Stimulated activated CD8-positive, alpha-beta memory T cell treated with anti-CD3 and anti-CD28 coated beads, Interleukin-7, amount 100 ng/mL, for 4 hours (primary cell): Measurements from ENCODE around the gene ZNF638.

ENCODE experiments used
- DNase-seq, 2 donors: peaks; one replicate each; pipeline ENCODE4 v3.0.0-alpha.2; 2020; ENCODE audit warnings: low read depth in 2 of 2

The ZNF638 gene

GRCh38 chr2:71332435-71332796 is 834 bp downstream of the ZNF638 start:
- DNase-seq: no peak

GRCh38 chr2:71333619-71334018 is 2.0 kb downstream of the ZNF638 start:
- DNase-seq: no peak

- DNase-seq: no peak
Measured at GRCh38 chr2:71336384-71336783, 4.8 kb downstream of the ZNF638 start.

GRCh38 chr2:71336802-71337201 is 5.2 kb downstream of the ZNF638 start:
- no peak for DNase-seq

GRCh38 chr2:71337776-71338175 is 6.2 kb downstream of the ZNF638 start:
- DNase-seq: no peak

- DNase-seq: no peak
Measured at GRCh38 chr2:71339685-71340084, 8.1 kb downstream of the ZNF638 start.

- DNase-seq: no peak
Measured at GRCh38 chr2:71340176-71340575, 8.6 kb downstream of the ZNF638 start.

GRCh38 chr2:71341645-71342044 is 10.1 kb downstream of the ZNF638 start:
- DNase-seq: no peak

GRCh38 chr2:71346065-71346464 is 14.5 kb downstream of the ZNF638 start:
- no peak for DNase-seq

GRCh38 chr2:71347517-71347916 is 15.9 kb downstream of the ZNF638 start:
- DNase-seq: no peak

- DNase-seq: no peak
Measured at GRCh38 chr2:71348302-71348701, 16.7 kb downstream of the ZNF638 start.

GRCh38 chr2:71353248-71353647 is 21.7 kb downstream of the ZNF638 start:
- DNase-seq: no peak

- no peak for DNase-seq
Measured at GRCh38 chr2:71358931-71359671, 27.5 kb downstream of the ZNF638 start.

GRCh38 chr2:71360434-71360975 is 28.9 kb downstream of the ZNF638 start:
- DNase-seq: no peak

- no peak for DNase-seq
Measured at GRCh38 chr2:71361631-71362030, 30.0 kb downstream of the ZNF638 start.

- no peak for DNase-seq
Measured at GRCh38 chr2:71362447-71362846, 30.9 kb downstream of the ZNF638 start.

GRCh38 chr2:71370015-71370414 is 38.4 kb downstream of the ZNF638 start:
- no peak for DNase-seq

- no peak for DNase-seq
Measured at GRCh38 chr2:71372042-71372441, 40.5 kb downstream of the ZNF638 start.

GRCh38 chr2:71379086-71379485 is 47.5 kb downstream of the ZNF638 start:
- DNase-seq: no peak

GRCh38 chr2:71380665-71381064 is 49.1 kb downstream of the ZNF638 start:
- DNase-seq: no peak

GRCh38 chr2:71385012-71385411 is 53.4 kb downstream of the ZNF638 start:
- no peak for DNase-seq

- DNase-seq: no peak
Measured at GRCh38 chr2:71388214-71388613, 56.6 kb downstream of the ZNF638 start.

- DNase-seq: no peak
Measured at GRCh38 chr2:71389384-71390072, 57.9 kb downstream of the ZNF638 start.
